HCT116 (cell line): ENCODE data around the gene PDE4D. TPM values are rescaled to one million over a fixed set of nuclear protein-coding genes. Genes with fewer than 3 reads are reported as not detected.

ENCODE experiments used
- ATAC-seq: fragments of 200-7000 bp; cut with Tn5 transposase; 2 replicates; pipeline ENCODE4 v1.9.1; 2020; ENCODE audit warnings: mild to moderate bottlenecking, moderate library complexity
- BruUV-seq: library from RNA; stranded (reverse); fragments of 400-500 nt; replicated peaks from 2 replicates; lab custom pipeline; 2021; lab: Mats Ljungman, UMichigan
- CTCF ChIA-PET: fragments of 300-600 bp; sonication (Branson Sonifier 250); formaldehyde crosslinking; loops from one replicate; lab custom pipeline; 2021; ENCODE audit warnings: antibody characterized with exemption; lab: Charles Lee
- POLR2A ChIA-PET: fragments of 300-600, 350-600 bp; sonication (Branson Sonifier 250); formaldehyde crosslinking; loops from one replicate; lab custom pipeline; 2021; ENCODE audit warnings: antibody characterized with exemption; lab: Charles Lee
- RAD21 ChIA-PET, 2 experiments: fragments of 300-600 bp; sonication (Branson Sonifier 250); formaldehyde crosslinking; loops; one replicate each; lab custom pipeline; 2023; ENCODE audit warnings: low total read pairs in 2 of 2; ENCODE audit not compliant: uncharacterized antibody in 2 of 2, unreplicated experiment in 2 of 2, low non-redundant PET in 1 of 2; lab: Charles Lee
- DNase-seq: peaks from one replicate; pipeline ENCODE4 v3.0.0-alpha.2; 2010; ENCODE audit warnings: low read depth, low spot score
- H2AFZ ChIP-seq: fragments of 200-600 bp; shearing (Covaris generic), sonication (generic); 2 replicates; pipeline ENCODE4 v1.6.1; 2017; ENCODE audit warnings: low read depth, mixed run types, mixed read lengths, antibody characterized with exemption, low read length; ENCODE audit not compliant: poor library complexity, severe bottlenecking
- H3K27ac ChIP-seq: 2 replicates; pipeline ENCODE4 v1.5.1; 2012; ENCODE audit warnings: low read depth, low read length
- H3K27me3 ChIP-seq: fragments of 200-600 bp; sonication (generic); 2 replicates; pipeline ENCODE4 v1.6.1; 2016; ENCODE audit warnings: mixed run types, low read length, mixed read lengths; ENCODE audit not compliant: insufficient read depth
- H3K36me3 ChIP-seq, 2 experiments: fragments of 200-500 bp in 1 of 2; fragments of 200-600 bp in 1 of 2; sonication (Bioruptor generic) in 1 of 2; sonication (generic) in 1 of 2; 2 replicates each; pipeline versions ENCODE4 v1.5.1 to v1.6.1; 2014 to 2016; ENCODE audit warnings: low read length in 2 of 2, inconsistent platforms in 1 of 2, mixed read lengths in 1 of 2, mixed run types in 1 of 2; ENCODE audit not compliant: insufficient read depth in 2 of 2, control insufficient read depth in 1 of 2
- H3K4me1 ChIP-seq, 2 experiments: fragments of 200-600 bp in 1 of 2; sonication (generic) in 1 of 2; 2 replicates each; pipeline versions ENCODE4 v1.5.1 to v1.6.1; 2012 to 2017; ENCODE audit warnings: low read length in 2 of 2, inconsistent platforms in 1 of 2, mild to moderate bottlenecking in 1 of 2, mixed read lengths in 1 of 2, mixed run types in 1 of 2, moderate library complexity in 1 of 2; ENCODE audit not compliant: insufficient read depth in 2 of 2, control insufficient read depth in 1 of 2
- H3K4me2 ChIP-seq: fragments of 200-600 bp; sonication (generic); 2 replicates; pipeline ENCODE4 v1.6.1; 2017; ENCODE audit warnings: mixed run types, low read length, mixed read lengths
- H3K4me3 ChIP-seq, 2 experiments: fragments of 200-600 bp in 1 of 2; sonication (generic) in 1 of 2; replicated peaks in 1 of 2; 2 replicates each; pipeline ENCODE4 v1.5.1; 2011 to 2016; ENCODE audit warnings: low read length in 2 of 2, control low read depth in 1 of 2, low read depth in 1 of 2, mild to moderate bottlenecking in 1 of 2, mixed read lengths in 1 of 2, mixed run types in 1 of 2
- H3K79me2 ChIP-seq: fragments of 200-600 bp; sonication (generic); 2 replicates; pipeline ENCODE4 v1.6.1; 2017; ENCODE audit warnings: mild to moderate bottlenecking, mixed run types, low read length, moderate library complexity, mixed read lengths; ENCODE audit not compliant: insufficient read depth
- H3K9ac ChIP-seq: fragments of 200-600 bp; sonication (generic); 2 replicates; pipeline ENCODE4 v1.6.1; 2016; ENCODE audit warnings: low read length, mixed read lengths
- H3K9me2 ChIP-seq: fragments of 200-600 bp; sonication (generic), shearing (Covaris generic); 2 replicates; pipeline ENCODE4 v1.6.1; 2017; ENCODE audit warnings: mixed run types, mild to moderate bottlenecking, moderate library complexity; ENCODE audit not compliant: insufficient read depth
- H3K9me3 ChIP-seq, 2 experiments: fragments of 200-500 bp in 1 of 2; fragments of 200-600 bp in 1 of 2; sonication (Bioruptor generic) in 1 of 2; sonication (generic) in 1 of 2; 2 replicates each; pipeline ENCODE4 v1.6.1; 2014 to 2017; ENCODE audit warnings: low read length in 2 of 2, mixed read lengths in 2 of 2, inconsistent platforms in 1 of 2, low read depth in 1 of 2, mild to moderate bottlenecking in 1 of 2, mixed run types in 1 of 2, moderate library complexity in 1 of 2; ENCODE audit not compliant: control insufficient read depth in 1 of 2, insufficient read depth in 1 of 2
- H4K20me1 ChIP-seq: fragments of 200-600 bp; sonication (generic), shearing (Covaris generic); 2 replicates; pipeline ENCODE4 v1.6.1; 2017; ENCODE audit warnings: mixed run types, mild to moderate bottlenecking, moderate library complexity; ENCODE audit not compliant: insufficient read depth
- ATF3 ChIP-seq: IDR thresholded peaks from 2 replicates; pipeline ENCODE4 v1.6.1; 2012
- CBX3 ChIP-seq: IDR thresholded peaks from 2 replicates; pipeline ENCODE4 v1.6.1; 2012; ENCODE audit warnings: low read depth
- CTCF ChIP-seq, 3 experiments: fragments of 200-600 bp in 1 of 3; sonication (generic) in 1 of 3; IDR thresholded peaks in 2 of 3; conservative IDR thresholded peaks in 1 of 3; 2 replicates each; pipeline ENCODE4 v1.5.1; 2012 to 2017; ENCODE audit warnings: low read depth in 2 of 3, low read length in 2 of 3, antibody characterized with exemption in 1 of 3, borderline replicate concordance in 1 of 3, control low read depth in 1 of 3, mild to moderate bottlenecking in 1 of 3, mixed read lengths in 1 of 3, mixed run types in 1 of 3, moderate library complexity in 1 of 3; ENCODE audit not compliant: insufficient read depth in 1 of 3
- EGR1 ChIP-seq: IDR thresholded peaks from 2 replicates; pipeline ENCODE4 v1.6.1; 2012; ENCODE audit warnings: low read depth
- EZH2phosphoT487 ChIP-seq: fragments of 200-600 bp; IDR thresholded peaks from 2 replicates; pipeline ENCODE4 v1.6.1; 2018; ENCODE audit warnings: antibody characterized with exemption, borderline replicate concordance
- FOSL1 ChIP-seq: IDR thresholded peaks from 2 replicates; pipeline ENCODE4 v1.6.1; 2012; ENCODE audit warnings: low read depth
- JUND ChIP-seq: IDR thresholded peaks from 2 replicates; pipeline ENCODE4 v1.6.1; 2012
- REST ChIP-seq: IDR thresholded peaks from 2 replicates; pipeline ENCODE4 v1.6.1; 2012; ENCODE audit warnings: low read depth
- SIN3A ChIP-seq: IDR thresholded peaks from 2 replicates; pipeline ENCODE4 v1.6.1; 2012; ENCODE audit warnings: low read depth
- SRF ChIP-seq: IDR thresholded peaks from 2 replicates; pipeline ENCODE4 v1.6.1; 2012; ENCODE audit warnings: low read depth
- TCF7L2 ChIP-seq: IDR thresholded peaks from 2 replicates; pipeline ENCODE4 v1.7.0; 2011; ENCODE audit warnings: borderline replicate concordance, inconsistent platforms; ENCODE audit not compliant: insufficient read depth, insufficient read length; ENCODE audit errors: extremely low read depth
- YY1 ChIP-seq: IDR thresholded peaks from 2 replicates; pipeline ENCODE4 v1.6.1; 2011; ENCODE audit warnings: low read length, low read depth, moderate library complexity, mild to moderate bottlenecking; ENCODE audit not compliant: insufficient replicate concordance; ENCODE audit errors: extremely low read depth
- ZBTB33 ChIP-seq: IDR thresholded peaks from 2 replicates; pipeline ENCODE4 v1.6.1; 2011; ENCODE audit warnings: mild to moderate bottlenecking, low read length, moderate library complexity; ENCODE audit not compliant: insufficient replicate concordance; ENCODE audit errors: extremely low read depth
- ZFX ChIP-seq: fragments of 450-650 bp; IDR thresholded peaks from 2 replicates; pipeline ENCODE4 v1.6.1; 2017
- ZNF274 ChIP-seq: fragments of 200-500 bp; sonication (Bioruptor generic); IDR thresholded peaks from 2 replicates; pipeline ENCODE4 v1.6.1; 2014; ENCODE audit warnings: mild to moderate bottlenecking, low read depth, low read length, inconsistent platforms
- intact Hi-C: fragments of 100-400 bp; cut with micrococcal nuclease; formaldehyde crosslinking; loops from 2 replicates; pipeline ENCODE4 v1.10.0; 2022
- total RNA-seq: library from RNA; stranded (reverse); gene quantifications from one replicate; pipeline ENCODE4 v1.2.1, GENCODE V29; 2021; ENCODE audit not compliant: unreplicated experiment

PDE4D gene
- total RNA-seq, 1 experiment from 2014 or later = 1.1 TPM

GRCh38 chr5:59416026-59416425, 477.5 kb downstream of the PDE4D start:
- CTCF ChIA-PET = no interaction called here
- Histone ChIP-seq H3K79me2 (no peaks in the 10 kb centered on the region), H3K27me3 (0 out of 2 replicates have a peak, but pooled peaks cover 4% of the 10 kb centered on the region), H3K36me3 (no peaks in the 10 kb centered on the region), H3K9me2 (no peaks in the 10 kb centered on the region), H3K9me3 (no peaks in the 10 kb centered on the region), H3K4me2 (no peak overlapping the region), H3K27ac (no peak overlapping the region), H4K20me1 (no peaks in the 10 kb centered on the region), H3K4me1 (no peaks in the 10 kb centered on the region), H3K4me3 (no peak overlapping the region), H2AFZ (no peak overlapping the region), H3K9ac (no peak overlapping the region)
- DNase-seq (no peak), ATAC-seq (no peak)
- TF ChIP-seq FOSL1 = no peak
- TF ChIP-seq ZBTB33 = no peak
- no peak for TF ChIP-seq REST
- no peak for TF ChIP-seq JUND
- TF ChIP-seq EGR1 = no peak
- TF ChIP-seq ATF3 = no peak
- TF ChIP-seq CBX3 = no peak
- TF ChIP-seq EZH2phosphoT487 = no peak
- no peak for TF ChIP-seq YY1
- TF ChIP-seq SRF = no peak
- no peak for TF ChIP-seq ZFX
- TF ChIP-seq TCF7L2 = no peak
- no peak for TF ChIP-seq SIN3A
- TF ChIP-seq CTCF (IDR thresholded peaks at IDR 0.05 in 2 of 3, conservative IDR thresholded peaks at IDR 0.05 in 1 of 3; ENCODE audit: borderline replicate concordance in 1 of 3, insufficient read depth in 1 of 3, low read depth in 2 of 3, low read length in 2 of 3) = no peak
- TF ChIP-seq ZNF274 = no peak
- intact Hi-C loops = no loop called here
- RAD21 ChIA-PET = no interaction called here
- POLR2A ChIA-PET = no interaction called here
- no TSS peak for BruUV-seq
